GM18526 (cell line): Measurements from ENCODE around the gene HLA-DPB1.

Source experiments
- POLR2A ChIP-seq: IDR thresholded peaks from 3 replicates; pipeline ENCODE4 v1.6.1; 2011; ENCODE audit not compliant: insufficient read length; ENCODE audit errors: extremely low read depth

Gene HLA-DPB1

GRCh38 chr6:33075568-33076405 lies at the start of gene HLA-DPB1:
Gene HLA-DPB1 (plus strand): TSS chr6:33075990. CDS start chr6:33076042, 52 bp downstream.
- peak; percentile 72 for TF ChIP-seq POLR2A

DNA sequence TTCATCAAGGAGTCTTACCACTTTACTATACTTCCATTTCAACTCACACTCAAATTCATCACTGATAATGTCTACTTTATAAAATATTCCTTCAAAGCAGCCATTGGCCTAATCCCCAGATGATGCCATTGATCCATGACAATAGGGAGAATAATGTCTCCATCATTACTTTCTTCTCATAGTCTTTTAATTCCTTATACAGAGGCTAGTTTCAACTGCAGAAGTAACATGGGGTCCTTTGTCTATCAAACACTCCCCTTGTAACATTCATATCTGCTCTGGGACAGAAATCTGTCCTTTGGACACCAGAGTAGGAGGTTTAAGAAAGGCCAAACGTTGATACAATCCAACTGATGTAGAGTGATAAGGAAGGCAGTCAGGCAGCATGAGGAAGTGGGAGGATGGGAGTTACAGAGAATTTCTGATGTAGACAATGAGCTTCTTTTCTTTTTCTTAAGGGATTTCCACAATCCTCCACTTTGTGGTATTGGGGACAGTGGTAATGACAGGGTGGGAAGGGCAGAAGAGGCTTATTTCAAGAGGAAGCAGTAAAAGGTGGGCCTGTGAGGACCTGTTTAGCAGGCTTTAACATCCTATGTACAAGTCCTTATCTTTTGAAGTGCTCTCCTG lies 47.5 kb upstream of the HLA-DPB1 start:
- TF ChIP-seq POLR2A: no peak

GRCh38 chr6:33029328-33030184 lies 46.2 kb upstream of the HLA-DPB1 start:
- peak; percentile 37 for TF ChIP-seq POLR2A

DNA sequence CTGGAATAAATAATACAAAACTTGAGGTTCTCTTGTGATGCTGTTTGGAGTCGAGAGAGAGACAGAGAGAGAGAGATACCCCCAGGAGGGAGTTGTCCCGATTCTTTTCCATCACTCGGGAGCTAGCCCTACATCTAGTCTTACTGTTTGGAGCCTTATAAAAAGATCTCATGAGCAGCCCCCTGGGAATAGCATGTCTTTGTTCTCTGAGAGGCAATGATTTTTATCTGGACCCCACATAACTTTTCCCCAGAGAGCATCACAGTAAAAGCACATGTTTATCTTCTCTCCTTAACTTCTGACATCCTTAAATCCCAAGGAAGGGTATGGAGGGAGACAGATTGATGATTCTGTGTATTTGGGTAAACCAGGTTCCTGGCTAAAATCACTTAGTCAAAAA lies 45.5 kb upstream of the HLA-DPB1 start:
- no peak for TF ChIP-seq POLR2A

- TF ChIP-seq POLR2A: no peak
These were observed 41.2 kb upstream of the HLA-DPB1 start for GRCh38 chr6:33034554-33034953.

DNA sequence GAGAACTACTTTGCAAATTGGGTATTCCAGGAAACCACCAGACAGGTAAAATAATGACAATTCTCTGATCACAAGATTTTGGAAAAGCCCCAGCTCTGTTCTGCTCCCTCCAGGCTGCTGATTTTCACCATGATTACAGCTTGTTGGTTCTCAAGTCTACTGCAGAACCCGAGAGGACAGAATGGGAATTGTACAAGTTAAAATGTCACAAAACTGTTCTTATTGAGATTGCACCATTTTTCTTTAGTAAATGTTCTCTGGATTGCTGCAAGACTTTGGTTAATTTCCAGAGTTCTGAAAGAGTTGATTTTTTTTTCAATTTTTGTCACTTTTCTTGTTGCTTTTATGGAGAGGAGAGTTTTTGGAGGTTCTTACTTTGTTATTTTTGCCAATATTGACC lies 39.3 kb upstream of the HLA-DPB1 start:
- no peak for TF ChIP-seq POLR2A

GRCh38 chr6:33040157-33040556 lies 35.6 kb upstream of the HLA-DPB1 start:
- TF ChIP-seq POLR2A: no peak

- no peak for TF ChIP-seq POLR2A
These were observed 26.3 kb upstream of the HLA-DPB1 start for GRCh38 chr6:33049323-33050013.

- no peak for TF ChIP-seq POLR2A
These were observed 25.6 kb upstream of the HLA-DPB1 start for GRCh38 chr6:33050014-33050810.

GRCh38 chr6:33052627-33053026 lies 23.2 kb upstream of the HLA-DPB1 start:
- TF ChIP-seq POLR2A: no peak

- no peak for TF ChIP-seq POLR2A
These were observed 22.6 kb upstream of the HLA-DPB1 start for GRCh38 chr6:33053230-33053629.

- no peak for TF ChIP-seq POLR2A
These were observed 18.3 kb upstream of the HLA-DPB1 start for GRCh38 chr6:33057222-33058150.

GRCh38 chr6:33061987-33062386 lies 13.8 kb upstream of the HLA-DPB1 start:
- no peak for TF ChIP-seq POLR2A
